ENCODE data around the gene TENM3. TPM values are rescaled to one million over a fixed set of nuclear protein-coding genes. Genes with fewer than 3 reads are reported as not detected.

TENM3 gene
- polyA plus RNA-seq, 1 donor, result 19.5 TPM

- no peak for DNase-seq
Measured at GRCh38 chr4:182743815-182744214, 500.6 kb downstream of the TENM3 start.

- DNase-seq, result peak; percentile 18
Measured at GRCh38 chr4:182745237-182745636, 502.0 kb downstream of the TENM3 start.

GRCh38 chr4:182746876-182747275 is 503.7 kb downstream of the TENM3 start:
- DNase-seq, result no peak

- DNase-seq, result no peak
Measured at GRCh38 chr4:182748283-182748682, 505.1 kb downstream of the TENM3 start.

- DNase-seq, result no peak
Measured at GRCh38 chr4:182748949-182749348, 505.7 kb downstream of the TENM3 start.

- DNase-seq, result no peak
Measured at GRCh38 chr4:182749667-182750167, 506.5 kb downstream of the TENM3 start.

GRCh38 chr4:182752158-182752910 is 509.1 kb downstream of the TENM3 start:
- no peak for DNase-seq

GRCh38 chr4:182754895-182755294 is 511.7 kb downstream of the TENM3 start:
- no peak for DNase-seq

- DNase-seq, result no peak
Measured at GRCh38 chr4:182756161-182756690, 513.0 kb downstream of the TENM3 start.

- no peak for DNase-seq
Measured at GRCh38 chr4:182758273-182758672, 515.1 kb downstream of the TENM3 start.

GRCh38 chr4:182760551-182761043 is 517.4 kb downstream of the TENM3 start:
- no peak for DNase-seq

GRCh38 chr4:182764137-182764536 is 520.9 kb downstream of the TENM3 start:
- no peak for DNase-seq

- no peak for DNase-seq
Measured at GRCh38 chr4:182764642-182765041, 521.4 kb downstream of the TENM3 start.

- DNase-seq, result no peak
Measured at GRCh38 chr4:182765987-182766856, 523.0 kb downstream of the TENM3 start.

- no peak for DNase-seq
Measured at GRCh38 chr4:182766857-182767250, 523.7 kb downstream of the TENM3 start.

- DNase-seq, result no peak
Measured at GRCh38 chr4:182768838-182769237, 525.6 kb downstream of the TENM3 start.

- no peak for DNase-seq
Measured at GRCh38 chr4:182770259-182770995, 527.2 kb downstream of the TENM3 start.

GRCh38 chr4:182770996-182771514 is 527.9 kb downstream of the TENM3 start:
- DNase-seq, result no peak

- DNase-seq, result no peak
Measured at GRCh38 chr4:182775075-182775474, 531.9 kb downstream of the TENM3 start.

GRCh38 chr4:182776376-182777105 is 533.3 kb downstream of the TENM3 start:
- DNase-seq, result no peak

Data from left kidney (tissue), 2 donors.